HG02763 (cell line): Measurements from ENCODE around the gene AHSG.

Experiments used
- ATAC-seq: cut with Tn5 transposase; IDR thresholded peaks from one replicate; pipeline ENCODE4 v1.9.1; 2021; ENCODE audit warnings: mild to moderate bottlenecking, moderate library complexity; ENCODE audit not compliant: unreplicated experiment

The AHSG gene

GRCh38 chr3:186590580-186591295, 22.1 kb upstream of the AHSG start:
- ATAC-seq = no peak

DNA sequence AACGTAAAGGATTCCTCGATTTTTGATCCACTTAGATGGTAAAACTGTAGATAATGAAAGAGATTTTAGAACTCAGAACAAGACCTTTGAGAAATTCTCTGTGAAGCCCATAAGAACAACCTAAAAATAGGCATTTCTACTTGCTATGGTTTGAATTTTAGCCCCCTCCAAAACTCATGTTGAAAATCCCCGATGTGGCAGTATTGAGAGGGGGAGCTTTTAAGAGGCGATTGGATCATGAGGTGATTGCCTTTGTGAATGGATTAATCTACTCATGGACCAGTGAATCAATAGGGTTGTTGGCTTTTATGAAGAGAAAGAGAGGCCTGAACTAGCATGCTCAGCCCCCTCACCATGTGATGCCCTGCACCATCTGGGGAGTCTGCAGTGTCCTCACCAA, 20.2 kb upstream of the AHSG start:
- no peak for ATAC-seq

GRCh38 chr3:186593862-186594261, 19.0 kb upstream of the AHSG start:
- no peak for ATAC-seq

DNA sequence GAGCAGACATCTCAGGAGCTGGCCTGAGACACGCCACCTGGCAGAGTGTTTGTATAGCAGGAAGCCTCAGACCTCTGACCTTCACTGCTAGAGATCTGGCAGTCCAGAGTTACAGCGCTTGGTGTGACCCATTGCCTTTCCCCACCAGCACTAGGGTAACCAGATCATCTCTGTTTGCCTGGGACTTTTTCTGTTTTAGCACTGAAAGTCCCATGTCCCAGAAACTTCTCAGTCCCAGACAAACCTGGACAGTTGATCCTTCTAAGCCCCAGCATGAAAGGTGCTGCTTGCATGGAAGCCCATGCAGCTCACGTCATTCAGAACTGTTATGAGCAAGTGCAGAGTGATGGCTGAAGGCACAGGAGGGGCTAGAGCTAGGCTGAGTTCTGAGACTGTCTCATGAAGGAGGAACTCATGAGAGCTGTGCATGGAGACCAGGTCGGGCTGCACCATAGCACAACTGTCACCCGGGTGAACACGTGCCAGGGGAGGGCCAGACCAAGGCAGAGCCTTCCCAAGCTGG, 18.2 kb upstream of the AHSG start:
- no peak for ATAC-seq

DNA sequence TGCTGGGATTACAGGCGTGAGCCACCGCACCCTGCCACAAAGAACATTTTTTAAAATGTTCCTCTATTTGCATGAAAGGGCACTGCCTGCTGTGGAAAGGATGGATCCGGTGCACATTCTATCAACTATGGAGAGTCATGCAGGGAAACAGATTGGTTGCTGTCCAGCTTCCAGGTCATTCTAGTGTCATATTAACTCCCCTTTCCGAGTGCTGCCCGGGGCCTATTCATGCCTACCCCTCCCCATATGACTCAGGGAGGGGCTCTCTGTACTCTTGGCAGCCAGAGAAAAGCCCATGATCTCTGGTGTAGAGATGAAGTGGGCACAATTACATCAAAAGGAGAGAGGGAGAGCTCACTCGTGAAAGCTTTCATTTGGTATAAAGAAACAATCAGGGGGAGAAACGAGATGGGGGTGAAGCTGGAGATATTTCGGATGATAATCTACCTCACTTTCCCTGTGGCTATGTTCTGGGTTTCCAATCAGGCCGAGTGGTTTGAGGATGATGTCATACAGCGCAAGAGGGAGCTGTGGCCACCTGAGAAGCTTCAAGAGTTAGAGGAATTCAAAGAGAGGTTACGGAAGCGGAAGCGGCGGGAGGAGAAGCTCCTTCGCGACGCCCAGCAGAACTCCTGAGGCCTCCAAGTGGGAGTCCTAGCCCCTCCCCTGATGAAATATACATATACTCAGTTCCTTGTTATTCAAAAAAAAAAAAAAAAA, 16.1 kb upstream of the AHSG start:
- ATAC-seq = no peak

DNA sequence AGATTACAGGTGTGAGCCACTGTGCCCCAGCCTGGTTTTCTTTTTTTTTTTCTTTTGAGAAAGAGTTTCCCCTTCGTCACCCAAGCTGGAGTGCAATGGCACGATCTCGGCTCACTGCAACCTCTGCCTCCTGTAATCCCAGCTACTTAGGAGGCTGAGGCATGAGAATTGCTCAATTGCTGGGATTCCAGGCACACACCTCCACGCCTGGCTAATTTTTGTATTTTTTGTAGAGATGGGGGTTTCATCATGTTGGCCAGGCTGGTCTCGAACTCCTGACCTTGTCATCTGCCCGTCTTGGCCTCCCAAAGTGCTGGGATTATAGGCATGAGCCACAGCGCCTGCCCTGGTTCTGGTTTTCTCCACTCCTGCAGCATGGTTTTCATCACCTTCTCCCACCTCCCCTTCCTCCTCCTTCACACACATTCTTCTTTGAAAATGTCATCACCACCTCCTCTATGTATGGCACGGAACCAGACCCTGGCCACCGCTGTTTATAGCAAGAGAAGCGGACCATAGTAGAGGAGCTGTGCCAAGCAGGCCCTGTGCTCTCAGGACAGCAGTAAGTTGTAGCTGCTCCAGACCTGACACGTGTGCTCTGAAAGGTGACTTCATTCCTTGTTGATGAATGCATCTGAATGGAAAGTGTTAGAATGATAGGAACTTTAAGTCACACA, 14.6 kb upstream of the AHSG start:
- ATAC-seq = no peak

DNA sequence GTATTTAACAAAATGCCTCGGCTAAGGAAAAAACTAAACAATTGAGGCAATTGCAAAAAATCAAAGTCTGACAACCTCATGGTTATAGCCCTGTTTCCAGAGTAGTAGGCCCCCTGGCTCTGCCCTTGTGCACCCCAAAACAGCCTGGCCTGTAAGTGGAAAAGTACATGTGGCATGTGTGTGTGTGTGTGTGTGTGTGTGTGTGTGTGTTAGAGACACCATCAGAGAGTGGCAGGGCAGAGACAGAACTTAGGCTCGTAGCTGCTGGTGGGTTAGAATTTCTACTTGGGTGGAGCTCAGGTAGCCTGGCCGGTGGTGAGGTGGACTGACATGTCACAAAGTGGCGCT, 14.1 kb upstream of the AHSG start:
- ATAC-seq = no peak

DNA sequence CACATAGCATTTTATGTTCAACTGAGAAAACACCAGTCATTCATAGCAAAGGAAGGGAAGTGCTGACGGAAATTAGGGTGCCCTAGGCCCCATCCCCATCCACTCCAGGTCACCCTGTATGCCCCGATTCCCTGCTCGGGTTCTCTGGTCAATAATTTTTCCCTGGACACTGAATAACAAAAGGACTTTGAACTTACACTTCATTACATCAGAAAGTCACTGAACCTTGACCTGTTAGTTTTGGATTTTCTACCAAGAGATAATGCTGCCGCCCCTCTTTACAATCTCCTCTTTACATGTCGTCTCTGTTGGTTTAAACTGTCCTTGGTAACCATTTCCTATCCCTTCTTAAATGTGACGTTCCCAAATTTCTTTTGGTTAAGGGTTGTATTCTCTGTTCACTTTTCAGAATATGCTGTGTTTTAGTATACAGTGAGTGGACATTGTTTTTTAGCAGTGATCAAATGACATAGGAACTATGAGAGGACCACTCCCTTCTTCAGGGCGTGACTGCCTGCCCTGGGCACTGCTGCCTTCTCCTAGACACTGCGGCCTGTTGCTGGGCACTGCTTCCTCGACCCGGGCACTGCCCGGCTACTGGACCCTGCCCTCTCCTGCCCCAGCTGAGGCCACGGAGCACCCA, 13.6 kb upstream of the AHSG start:
- ATAC-seq = no peak

GRCh38 chr3:186599785-186600166, 13.1 kb upstream of the AHSG start:
- ATAC-seq = no peak

DNA sequence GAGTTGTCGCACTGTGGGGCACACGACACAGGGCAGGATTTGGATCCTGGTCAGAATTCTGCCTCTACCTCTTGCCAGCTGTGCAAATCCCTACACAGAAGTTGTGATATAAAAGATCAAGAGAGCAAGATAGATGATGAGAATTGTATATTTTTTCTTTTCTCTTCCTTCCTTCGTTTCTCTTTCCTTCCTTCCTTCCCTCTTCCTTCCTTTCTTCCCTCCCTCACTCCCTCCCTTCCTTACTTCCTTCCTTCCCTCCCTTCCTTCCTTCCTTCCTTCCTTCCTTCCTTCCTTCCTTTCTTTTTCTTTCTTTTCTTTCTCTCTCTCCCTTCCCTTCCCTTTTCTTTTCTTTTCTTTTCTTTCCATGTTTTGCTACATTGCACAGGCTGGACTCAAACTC, 12.0 kb upstream of the AHSG start:
- no peak for ATAC-seq

GRCh38 chr3:186603159-186603558, 9.7 kb upstream of the AHSG start:
- no peak for ATAC-seq

GRCh38 chr3:186605078-186605477, 7.8 kb upstream of the AHSG start:
- ATAC-seq = no peak

DNA sequence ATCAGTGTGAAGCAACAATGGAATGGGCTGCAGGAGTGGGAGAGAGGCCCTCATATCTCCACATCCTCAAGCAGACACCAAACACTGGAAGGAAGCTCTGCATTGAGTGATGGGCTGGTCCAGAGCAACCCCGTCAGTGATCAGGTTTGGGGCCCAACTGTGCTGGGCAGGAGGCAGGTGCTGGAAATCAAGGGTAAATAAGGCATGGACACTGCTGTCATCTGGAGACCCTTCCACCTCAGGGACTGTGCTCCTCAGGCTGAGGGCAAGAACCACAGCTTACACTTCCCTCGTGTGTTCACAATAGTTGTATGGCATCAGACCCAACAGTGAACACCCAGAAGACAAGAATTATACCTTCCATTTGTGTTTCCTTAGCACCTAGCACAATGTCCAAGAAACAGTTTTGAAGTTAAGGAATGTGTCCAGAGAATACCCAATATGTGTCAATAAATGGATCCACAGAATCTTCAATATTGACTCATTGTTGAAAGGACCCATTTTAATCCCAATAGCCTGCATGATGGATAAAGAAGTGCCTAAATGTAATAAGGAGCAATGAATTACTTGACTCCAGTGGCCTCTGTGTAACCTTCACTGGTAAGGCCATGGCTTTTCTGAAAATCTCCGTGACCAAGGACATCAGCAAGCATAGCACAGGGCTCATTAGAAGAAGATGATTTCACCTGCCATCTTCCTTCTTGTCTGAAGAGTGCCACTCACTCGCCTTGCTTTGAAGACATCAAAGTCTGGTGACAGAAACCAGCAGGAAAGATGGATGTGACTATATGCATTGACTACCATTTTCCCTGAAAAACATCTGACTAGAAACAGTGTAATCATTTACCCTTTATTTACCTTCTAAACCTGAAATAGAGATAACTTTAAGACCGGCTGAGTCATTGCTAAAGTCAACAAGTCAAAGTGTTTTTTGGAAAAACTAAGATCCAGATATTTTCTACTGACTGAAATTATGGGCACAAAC, 7.0 kb upstream of the AHSG start:
- ATAC-seq = no peak

DNA sequence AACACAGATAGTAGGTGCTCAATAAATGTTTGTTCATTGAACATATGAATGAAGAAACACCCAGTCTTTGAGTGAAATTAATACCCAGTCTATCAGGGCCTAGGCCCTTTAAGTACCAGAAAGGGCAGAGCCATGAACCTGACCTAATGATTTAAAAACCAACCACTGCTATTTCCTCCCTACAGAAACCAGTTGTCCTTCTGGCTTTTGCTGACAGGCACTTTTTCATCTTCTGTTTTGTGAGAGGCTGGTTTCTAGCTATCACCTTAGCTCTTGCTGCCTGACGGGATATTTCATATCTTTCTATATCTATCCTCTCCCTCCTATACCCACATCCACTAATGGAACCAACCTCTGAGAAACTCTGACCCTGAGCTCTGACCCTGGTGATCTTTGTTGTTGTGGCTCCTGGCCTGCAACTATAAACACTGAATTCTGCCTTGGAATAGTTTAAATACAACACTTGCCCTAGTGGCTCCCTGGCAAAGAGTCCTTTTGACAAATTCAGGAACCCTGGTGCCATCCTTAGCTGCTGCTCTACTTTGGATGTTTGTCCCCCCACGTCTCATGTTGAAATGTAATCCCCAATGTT, 4.1 kb upstream of the AHSG start:
- no peak for ATAC-seq

DNA sequence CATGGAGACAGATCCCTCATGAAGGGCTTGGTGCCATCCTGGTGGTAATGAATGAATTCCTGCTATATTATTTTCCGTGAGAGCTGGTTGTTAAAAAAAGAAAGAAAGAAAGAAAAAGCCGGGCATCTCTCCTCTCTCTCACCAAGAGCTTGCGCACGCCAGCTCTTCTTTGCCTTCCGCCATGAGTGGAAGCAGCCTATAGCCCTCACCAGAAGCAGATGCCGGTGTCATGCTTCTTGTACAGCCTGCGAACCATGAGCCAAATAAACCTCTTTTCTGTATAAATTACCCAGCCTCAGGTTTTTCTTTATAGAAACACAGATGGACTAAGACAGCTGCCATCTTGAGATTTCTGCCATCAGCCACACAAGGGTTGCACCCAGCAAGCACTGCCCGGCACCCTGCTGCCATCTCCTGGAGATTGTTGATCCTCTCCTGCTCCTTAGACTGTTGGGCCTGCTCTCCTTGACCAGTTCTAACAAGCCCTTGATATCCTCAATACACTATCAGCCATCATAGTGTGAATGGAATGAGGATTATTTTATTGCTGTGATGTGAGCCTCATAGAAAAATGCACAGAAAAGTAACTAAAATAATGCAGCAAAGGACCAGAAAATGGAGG, 3.5 kb upstream of the AHSG start:
- no peak for ATAC-seq

- no peak for ATAC-seq
Observed at GRCh38 chr3:186612065-186612464, 795 bp upstream of the AHSG start.

DNA sequence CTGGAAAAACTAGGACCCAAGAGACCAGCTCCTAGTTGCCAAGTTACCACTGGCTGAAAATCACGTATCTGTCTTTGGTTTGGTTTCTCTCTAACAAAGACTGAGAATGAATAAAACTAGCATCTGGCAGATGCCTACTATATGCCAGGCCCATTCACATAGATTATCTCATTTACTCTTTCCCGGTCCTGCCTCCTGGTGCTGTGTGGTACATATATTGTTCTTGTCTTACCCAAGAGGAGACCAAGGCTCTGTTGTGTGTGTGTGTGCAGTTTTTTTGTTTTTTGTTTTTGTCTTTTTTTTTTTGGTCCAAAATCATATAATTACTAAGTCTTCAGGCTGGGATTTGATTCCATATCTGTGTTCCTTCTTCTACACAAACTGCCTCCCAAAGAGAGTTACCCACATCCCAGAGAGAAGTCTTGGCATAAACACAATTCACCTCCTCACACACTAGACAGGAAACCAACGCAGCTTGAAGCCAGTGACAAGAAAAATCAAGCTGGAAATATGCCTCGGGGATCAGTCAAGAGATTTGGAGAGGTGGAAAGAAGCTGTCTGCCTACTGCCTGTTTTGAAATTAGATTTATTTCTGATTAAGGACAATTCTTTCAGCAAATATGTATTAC, 891 bp downstream of the AHSG start:
- no peak for ATAC-seq

DNA sequence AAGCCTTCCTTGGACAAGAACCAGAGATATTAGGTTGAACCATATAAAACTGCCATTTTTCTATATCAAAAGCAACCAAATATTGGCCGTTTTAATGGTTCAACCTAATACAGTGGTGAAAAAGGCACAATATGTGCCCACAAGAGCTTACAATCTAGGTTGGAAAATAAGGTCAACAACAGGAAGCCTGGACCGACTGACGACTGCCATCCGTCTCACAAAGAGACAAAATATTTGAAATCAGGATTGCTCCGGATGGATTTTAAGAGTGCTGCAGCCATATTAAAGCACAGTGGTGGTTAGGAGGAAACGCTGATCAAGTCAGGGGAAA, 1.4 kb downstream of the AHSG start:
- no peak for ATAC-seq
